Daoy (cell line): ENCODE results near the gene PINK1. TPM values are rescaled to one million over a fixed set of nuclear protein-coding genes. Genes with fewer than 3 reads are reported as not detected.
"Not testable (repeated sequence)": the region's sequence is repeated elsewhere in the genome, so short reads cannot be mapped to it uniquely, and the experiment has no call there.

Source experiments
- DNase-seq: peaks from one replicate; pipeline ENCODE4 v3.0.0-alpha.2; 2015; ENCODE audit warnings: low read depth
- total RNA-seq: library from RNA; depleted of rRNA; stranded (reverse); fragments of >200 nt; shearing (Covaris generic); gene quantifications from 2 replicates; pipeline ENCODE4 v1.2.3, GENCODE V29; 2014

PINK1 gene
- total RNA-seq, 1 experiment from 2014 or later: 76.0 TPM

- no peak for DNase-seq
Observed at GRCh38 chr1:20644416-20644815, 11.2 kb downstream of the PINK1 start.

- DNase-seq: no peak
Observed at GRCh38 chr1:20645414-20645813, 12.2 kb downstream of the PINK1 start.

GRCh38 chr1:20648438-20648837 lies 15.2 kb downstream of the PINK1 start:
- DNase-seq: no peak

DNA sequence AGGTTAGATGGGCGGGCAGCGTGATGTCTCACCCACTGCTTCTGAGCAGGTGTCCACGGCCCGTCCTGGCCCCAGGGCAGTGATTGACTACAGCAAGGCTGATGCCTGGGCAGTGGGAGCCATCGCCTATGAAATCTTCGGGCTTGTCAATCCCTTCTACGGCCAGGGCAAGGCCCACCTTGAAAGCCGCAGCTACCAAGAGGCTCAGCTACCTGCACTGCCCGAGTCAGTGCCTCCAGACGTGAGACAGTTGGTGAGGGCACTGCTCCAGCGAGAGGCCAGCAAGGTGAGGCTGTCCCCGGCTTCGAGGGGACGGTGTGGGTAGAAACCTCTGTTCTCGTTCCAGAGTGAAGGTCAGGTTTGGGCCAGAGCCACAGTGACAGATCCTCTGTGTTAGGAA lies 15.7 kb downstream of the PINK1 start:
- DNase-seq: no peak

DNA sequence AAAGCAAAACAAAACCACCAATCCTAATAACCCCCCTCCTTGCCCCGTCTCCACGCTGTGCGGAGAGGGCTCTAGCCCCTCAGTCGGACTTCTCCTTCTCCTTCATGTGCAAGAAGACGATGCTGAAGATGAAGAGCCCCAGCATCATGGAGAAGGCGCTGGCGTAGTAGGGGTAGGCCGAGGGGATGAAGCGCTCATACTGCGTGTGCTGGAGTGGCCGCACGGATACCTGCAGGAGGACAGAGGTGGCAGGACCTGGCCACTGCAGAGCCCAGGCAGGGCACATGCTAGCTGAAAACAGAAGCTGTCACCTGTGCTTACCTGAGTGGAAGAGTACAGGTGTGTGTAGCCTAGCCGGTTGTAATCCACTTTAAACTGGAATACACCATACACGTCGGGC lies 19.0 kb downstream of the PINK1 start:
- no peak for DNase-seq

- DNase-seq: no peak
Observed at GRCh38 chr1:20654104-20654690, 20.9 kb downstream of the PINK1 start.

DNA sequence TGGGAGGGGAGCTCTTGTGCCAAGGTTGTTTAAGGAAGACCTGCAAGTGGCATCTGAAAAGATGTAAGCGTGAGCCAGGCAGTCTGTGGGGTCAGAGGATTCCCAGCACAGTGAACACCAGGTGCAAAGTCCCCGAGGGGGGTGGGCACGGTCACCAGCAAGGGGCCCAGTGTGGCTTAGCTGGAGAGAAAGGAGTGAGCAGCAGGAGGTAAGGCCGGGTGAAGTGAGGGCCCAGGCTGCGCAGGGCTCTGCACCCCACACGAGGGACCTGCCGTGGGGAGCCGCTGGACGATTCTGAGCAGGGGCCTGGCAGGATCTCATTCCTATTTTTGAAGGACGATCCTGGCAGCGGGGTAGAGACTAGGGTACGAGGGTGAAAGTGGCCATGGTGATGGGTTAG lies 23.8 kb downstream of the PINK1 start:
- DNase-seq: no peak

- no peak for DNase-seq
Observed at GRCh38 chr1:20658166-20658915, 25.1 kb downstream of the PINK1 start.

- no peak for DNase-seq
Observed at GRCh38 chr1:20660363-20660762, 27.1 kb downstream of the PINK1 start.

GRCh38 chr1:20660847-20661206 lies 27.6 kb downstream of the PINK1 start:
- no peak for DNase-seq

DNA sequence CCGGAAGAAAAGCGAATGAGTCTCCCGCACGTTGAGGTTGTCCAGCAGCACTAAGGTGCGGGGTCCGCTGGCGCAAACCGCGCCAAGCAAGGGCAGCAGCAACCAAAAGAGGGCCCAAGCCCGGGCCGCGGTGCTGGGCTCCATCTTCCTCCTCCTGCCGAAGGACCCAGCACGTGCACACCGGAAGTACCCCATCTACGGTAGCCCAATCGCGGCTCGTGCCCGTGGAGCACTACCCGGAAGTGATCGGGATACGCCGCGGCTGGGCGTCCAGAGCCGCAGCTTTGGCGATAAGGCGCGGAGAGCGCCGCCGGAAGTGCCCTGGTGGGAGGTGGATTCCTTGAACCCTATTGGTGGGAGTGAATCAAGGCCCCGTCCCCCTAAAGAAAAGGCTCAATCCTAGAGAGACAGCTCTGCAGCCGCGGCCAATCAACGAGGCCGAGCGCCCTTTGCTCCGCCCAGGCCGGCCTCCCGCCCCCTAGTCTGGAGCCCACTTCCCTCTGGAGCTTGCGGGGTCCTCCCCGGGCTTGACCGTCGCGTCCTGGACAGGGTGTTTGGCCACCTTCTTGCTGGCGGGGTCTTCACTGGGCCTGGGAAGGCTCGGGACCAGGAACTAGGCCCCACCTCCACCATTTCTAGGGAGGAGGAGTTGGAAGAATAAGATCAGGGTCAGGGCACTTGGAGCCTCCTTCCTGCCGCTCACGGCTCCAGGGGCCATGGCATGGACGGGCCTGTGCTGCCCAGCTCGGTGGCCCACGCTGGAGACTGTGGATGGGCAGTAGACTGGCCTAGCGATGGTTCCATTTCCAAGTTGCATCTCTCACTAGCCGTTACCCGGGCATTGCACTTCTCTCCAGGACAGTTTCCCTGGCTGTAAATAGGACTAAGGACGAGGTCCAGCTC lies 28.2 kb downstream of the PINK1 start, which contains the start of gene DDOST:
Gene DDOST (minus strand): TSS at position 163 of the 903 bp plus-strand sequence. CDS start 19 bp downstream, at position 144.
- DNase-seq: peak; percentile 99

- DNase-seq: no peak
Observed at GRCh38 chr1:20662110-20662475, 28.8 kb downstream of the PINK1 start.

DNA sequence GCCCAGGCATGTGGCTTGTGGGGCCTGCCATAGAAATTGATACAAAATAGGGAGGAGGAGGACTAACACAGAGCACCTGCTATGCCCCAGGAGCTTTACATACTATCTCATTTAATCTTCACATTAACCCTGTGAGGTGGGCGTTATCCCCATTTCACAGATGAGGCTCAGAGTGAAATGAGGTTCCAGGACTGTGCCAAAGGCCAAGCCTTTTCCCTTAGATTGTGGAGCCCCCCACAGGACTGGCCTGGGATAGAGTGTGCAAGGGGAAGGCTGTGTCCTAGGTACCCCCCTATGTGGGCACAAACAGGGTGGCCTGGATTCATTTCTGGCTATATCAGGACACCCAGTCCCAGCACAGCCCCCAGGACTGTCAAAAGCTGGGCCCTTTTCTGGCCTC lies 30.1 kb downstream of the PINK1 start:
- DNase-seq: no peak

- no peak for DNase-seq
Observed at GRCh38 chr1:20663969-20664715, 30.9 kb downstream of the PINK1 start.

- no peak for DNase-seq
Observed at GRCh38 chr1:20665726-20666125, 32.5 kb downstream of the PINK1 start.

GRCh38 chr1:20666146-20666545 lies 32.9 kb downstream of the PINK1 start:
- DNase-seq: no peak

DNA sequence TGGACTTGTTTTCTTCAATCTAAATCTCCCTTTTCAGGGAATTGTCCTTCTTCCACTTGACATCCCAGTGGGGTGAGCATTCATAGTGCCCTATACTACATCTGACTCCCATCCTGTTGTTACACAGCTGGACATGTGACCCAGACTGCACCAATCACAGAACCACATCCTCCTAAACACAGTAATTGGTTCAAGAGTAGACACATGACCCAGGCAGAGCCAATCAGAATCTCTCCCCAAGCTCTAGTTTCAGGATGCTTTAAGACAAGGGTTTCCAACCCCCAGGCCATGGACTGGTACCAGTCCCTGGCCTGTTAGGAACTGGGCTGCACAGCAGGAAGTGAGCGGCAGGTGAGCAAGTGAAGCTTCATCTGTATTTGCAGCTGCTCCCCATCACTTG lies 33.5 kb downstream of the PINK1 start:
- DNase-seq: peak; percentile 35

- no peak for DNase-seq
Observed at GRCh38 chr1:20668581-20668980, 35.3 kb downstream of the PINK1 start.

- no peak for DNase-seq
Observed at GRCh38 chr1:20670936-20671335, 37.7 kb downstream of the PINK1 start.

GRCh38 chr1:20672265-20672632 lies 39.0 kb downstream of the PINK1 start:
- DNase-seq: no peak

- DNase-seq: not testable (repeated sequence)
Observed at GRCh38 chr1:20673626-20674025, 40.4 kb downstream of the PINK1 start.

DNA sequence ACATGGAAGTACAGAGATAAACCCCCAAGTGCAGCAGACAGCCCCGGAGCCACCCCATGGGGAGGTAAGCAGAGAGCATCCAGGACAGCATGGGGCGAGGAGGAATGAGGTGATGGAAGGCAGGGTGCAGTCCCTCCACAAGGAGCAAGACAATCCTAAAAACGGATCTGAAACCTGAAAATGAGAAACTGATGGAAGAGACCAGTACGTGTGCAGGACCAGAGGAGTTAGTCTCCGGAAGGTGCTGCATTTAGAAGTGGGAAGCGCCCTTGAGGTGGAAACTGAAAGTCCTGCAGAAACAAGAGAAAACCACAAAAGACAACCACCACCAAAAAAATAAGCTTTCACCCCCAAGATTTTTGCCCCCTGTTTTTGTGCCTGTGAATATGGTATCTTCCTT lies 45.3 kb downstream of the PINK1 start:
- no peak for DNase-seq
